ENCODE measurements around the gene TENM4. TPM values are rescaled to one million over a fixed set of nuclear protein-coding genes. Genes with fewer than 3 reads are reported as not detected.

The TENM4 gene
- total and polyA plus RNA-seq, 10 of the 15 experiments (the other 5 are each of a cell fraction or from before 2014, with no cell fraction given), result 0.03 to 0.12 (median 0.06) TPM; not detected in 7

- TF ChIP-seq RCOR1 (conservative IDR thresholded peaks at IDR 0.05; ENCODE audit: low read depth, low read length) (no peak), BCL11A (IDR thresholded peaks at IDR 0.05; ENCODE audit: low read depth, low read length) (no peak), CTCF (IDR thresholded peaks at IDR 0.05 in 2 of 3, conservative IDR thresholded peaks at IDR 0.05 in 1 of 3; ENCODE audit: control insufficient read depth in 2 of 3, extremely low read depth in 1 of 3, insufficient read depth in 1 of 3, low read depth in 3 of 3, low read length in 3 of 3) (0 out of 6 replicates have a peak, but pooled peaks of 2 of the 3 experiments have one; percentile 3 to 11), USF2 (IDR thresholded peaks at IDR 0.05; ENCODE audit: borderline replicate concordance, low read depth, low read length) (no peak)
- Histone ChIP-seq H3K36me3 (ENCODE audit: control insufficient read depth in 2 of 2, insufficient read depth in 2 of 2, low read length in 1 of 2) (no peaks in the 10 kb centered on the region), H3K9me3 (replicated peaks; ENCODE audit: control insufficient read depth, insufficient read depth, low read length) (no peaks in the 10 kb centered on the region), H3K4me1 (ENCODE audit: control insufficient read depth, insufficient read depth, low read length) (no peaks in the 10 kb centered on the region), H3K9ac (ENCODE audit: control insufficient read depth, insufficient read depth, low read length) (no peak overlapping the region), H3K79me2 (ENCODE audit: control insufficient read depth, insufficient read depth, low read length) (no peaks in the 10 kb centered on the region), H3K4me2 (ENCODE audit: control insufficient read depth, insufficient read depth) (no peak overlapping the region), H3K27ac (ENCODE audit: control insufficient read depth, insufficient read depth) (no peak overlapping the region), H4K20me1 (ENCODE audit: control insufficient read depth, insufficient read depth) (no peaks in the 10 kb centered on the region), H3K27me3 (replicated peaks in 1 of 2; ENCODE audit: control insufficient read depth in 2 of 2, insufficient read depth in 2 of 2, low read length in 1 of 2) (peaks cover 0 to 2% of the 10 kb centered on the region in 2 experiments; a peak in 2 of 4 replicates), H3K4me3 (no peak overlapping the region), H2AFZ (ENCODE audit: control insufficient read depth, low read depth, low read length) (no peak overlapping the region)
- in situ Hi-C loops (cut with MboI) (no loop called here), intact Hi-C loops (cut with micrococcal nuclease; ENCODE audit: unreplicated experiment) (no loop called here)
- DNase-seq (ENCODE audit: low read depth, low spot score) (no peak), FAIRE-seq (no peak), ATAC-seq (no peak)
- ChIA-PET CTCF (interaction anchor here (1.2 kb wide), 1 partner anchor 267 kb away, joined by 5 read pairs; no protein-coding TSS in a partner anchor), RAD21 (ENCODE audit: unreplicated experiment) (no interaction called here), POLR2A (no interaction called here), SMC1A (ENCODE audit: uncharacterized antibody, unreplicated experiment) (interaction anchor here (0.5 kb wide), 1 partner anchor 327 kb away, joined by 3 read pairs; no protein-coding TSS in a partner anchor)
- 34% methylated on average over 7 of the region's 7 CpGs for WGBS (ENCODE audit: insufficient coverage, insufficient replicate concordance, low lambda C conversion rate, missing lambda C conversion rate)
- BruUV-seq (replicated peaks), result no TSS peak
Observed at GRCh38 chr11:78832226-78832947, 608.4 kb downstream of the TENM4 start.
